GM12878 (cell line): ENCODE data around the gene POU2F1. TPM values are rescaled to one million over a fixed set of nuclear protein-coding genes. Genes with fewer than 3 reads are reported as not detected.

Experiments
- ATAC-seq: fragments of 200-7000 bp; cut with Tn5 transposase; 3 replicates; pipeline ENCODE4 v1.9.1; 2020; ENCODE audit warnings: mild to moderate bottlenecking, moderate library complexity
- BruUV-seq: library from RNA; stranded (reverse); fragments of 400-500 nt; replicated peaks from 2 replicates; lab custom pipeline; 2021; lab: Mats Ljungman, UMichigan
- CTCF ChIA-PET: fragments of 300-600 bp; sonication (Branson Sonifier 250); formaldehyde crosslinking; extraction: SDS; loops from one replicate; lab custom pipeline; 2021; ENCODE audit warnings: inconsistent platforms; lab: Yijun Ruan, JAX
- POLR2A ChIA-PET: fragments of 350-600 bp; formaldehyde crosslinking; extraction: SDS; loops from one replicate; lab custom pipeline; 2021; ENCODE audit warnings: inconsistent platforms; lab: Charles Lee
- RAD21 ChIA-PET: fragments of 300-600 bp; sonication (Branson Sonifier 250); formaldehyde crosslinking; loops from one replicate; lab custom pipeline; 2023; ENCODE audit warnings: antibody characterized with exemption; ENCODE audit not compliant: unreplicated experiment; lab: Charles Lee
- SMC1A ChIA-PET: fragments of 300-600 bp; sonication (Branson Sonifier 250); formaldehyde crosslinking; loops from one replicate; lab custom pipeline; 2023; ENCODE audit not compliant: unreplicated experiment, uncharacterized antibody; lab: Charles Lee
- DNase-seq: peaks from one replicate; pipeline ENCODE4 v3.0.0-alpha.2; 2011; ENCODE audit warnings: low read depth, low spot score
- FAIRE-seq: peaks from 3 replicates; lab custom pipeline; 2011; peaks lifted over from hg19 to GRCh38; lab: Jason Lieb, UNC
- H2AFZ ChIP-seq: 2 replicates; pipeline ENCODE4 v1.6.0; 2011; ENCODE audit warnings: low read depth, low read length, control low read depth; ENCODE audit not compliant: control insufficient read depth
- H3K27ac ChIP-seq: 2 replicates; pipeline ENCODE4 v1.5.1; 2011; ENCODE audit warnings: control low read depth; ENCODE audit not compliant: control insufficient read depth, insufficient read depth
- H3K27me3 ChIP-seq, 2 experiments: replicated peaks in 1 of 2; 2 replicates each; pipeline versions ENCODE4 v1.6.0 to v1.6.1; 2011; ENCODE audit warnings: low read length in 1 of 2; ENCODE audit not compliant: control insufficient read depth in 2 of 2, insufficient read depth in 2 of 2
- H3K36me3 ChIP-seq, 2 experiments: 2 replicates each; pipeline ENCODE4 v1.5.1; 2011; ENCODE audit warnings: low read length in 1 of 2; ENCODE audit not compliant: control insufficient read depth in 2 of 2, insufficient read depth in 2 of 2
- H3K4me1 ChIP-seq: 2 replicates; pipeline ENCODE4 v1.6.1; 2011; ENCODE audit warnings: mild to moderate bottlenecking, low read length, moderate library complexity, mixed read lengths; ENCODE audit not compliant: control insufficient read depth, insufficient read depth
- H3K4me2 ChIP-seq: 2 replicates; pipeline ENCODE4 v1.6.0; 2011; ENCODE audit warnings: control low read depth; ENCODE audit not compliant: control insufficient read depth, insufficient read depth
- H3K4me3 ChIP-seq: fragments of 200-600 bp; sonication (generic); 2 replicates; pipeline ENCODE4 v1.5.1; 2016
- H3K79me2 ChIP-seq: 2 replicates; pipeline ENCODE4 v1.6.0; 2011; ENCODE audit warnings: low read length; ENCODE audit not compliant: control insufficient read depth, insufficient read depth
- H3K9ac ChIP-seq: 2 replicates; pipeline ENCODE4 v1.8.0; 2011; ENCODE audit warnings: low read length, control low read depth, mixed read lengths; ENCODE audit not compliant: control insufficient read depth, insufficient read depth
- H3K9me3 ChIP-seq: replicated peaks from 3 replicates; pipeline ENCODE4 v1.5.1; 2011; ENCODE audit warnings: mild to moderate bottlenecking, low read length; ENCODE audit not compliant: control insufficient read depth, insufficient read depth
- H4K20me1 ChIP-seq: 2 replicates; pipeline ENCODE4 v1.6.0; 2011; ENCODE audit not compliant: control insufficient read depth, insufficient read depth
- HDAC2 ChIP-seq: fragments of 200-600 bp; sonication (generic); IDR thresholded peaks from 2 replicates; pipeline ENCODE4 v1.6.1; 2017
- PKNOX1 ChIP-seq: fragments of 450-650 bp; IDR thresholded peaks from 2 replicates; pipeline ENCODE4 v1.6.1; 2016; ENCODE audit warnings: mild to moderate bottlenecking
- SUPT20H ChIP-seq: IDR thresholded peaks from 2 replicates; pipeline ENCODE4 v1.6.1; 2011; ENCODE audit warnings: low read depth, mild to moderate bottlenecking, low read length, moderate library complexity, borderline replicate concordance; ENCODE audit not compliant: control insufficient read depth
- WGBS: methylation state at CpG from one replicate; pipeline ENCODE4 v1.1.6; 2016; ENCODE audit warnings: low lambda C conversion rate; ENCODE audit not compliant: insufficient replicate concordance, insufficient coverage; ENCODE audit errors: missing lambda C conversion rate; 5-methylcytosine and 5-hydroxymethylcytosine counted together
- in situ Hi-C: fragments of 300-500 bp; cut with MboI; formaldehyde crosslinking; loops from 9 replicates; pipeline ENCODE4 v1.14.3; 2018; ENCODE audit warnings: mixed read lengths
- intact Hi-C: fragments of 100-400 bp; cut with micrococcal nuclease; formaldehyde crosslinking; loops from one replicate; pipeline ENCODE4 v1.14.2; 2022; ENCODE audit not compliant: unreplicated experiment
- polyA plus RNA-seq, 11 experiments: library from polyadenylated mRNA; depleted of rRNA in 4 of 11; unstranded in 6 of 11; stranded (reverse) in 5 of 11; fragments of >200 nt; fragmentation: Nextera tagmentation in 4 of 11; fragmentation: Illumina TruSeq in 1 of 11; extraction: Ambion mirVana in 4 of 11; extraction: Trizol in 1 of 11; gene quantifications; 1 replicate in 1 of 11; 2 replicates in 10 of 11; pipeline versions ENCODE4 v1.2.1 to v1.2.3, GENCODE V29; 2011 to 2016; ENCODE audit warnings: inconsistent platforms in 2 of 11, missing spikeins in 2 of 11, low read depth in 1 of 11
- total RNA-seq, 4 experiments: library from RNA; depleted of rRNA in 3 of 4; stranded (reverse); fragments of >200 nt in 3 of 4; fragmentation: Illumina TruSeq in 1 of 4; extraction: Trizol in 1 of 4; gene quantifications; 2 replicates each; pipeline versions ENCODE4 v1.2.1 to v1.2.3, GENCODE V29; 2013 to 2021

The POU2F1 gene
- total and polyA plus RNA-seq, 10 of the 15 experiments (the other 5 are each of a cell fraction or from before 2014, with no cell fraction given), result 2.5 to 21.7 (median 12.5) TPM

GRCh38 chr1:167442854-167443565 is 222.3 kb downstream of the POU2F1 start:
- DNase-seq (no peak), FAIRE-seq (no peak), ATAC-seq (no peak)
- H3K9me3 ChIP-seq, result no peaks in the 10 kb centered on the region
- H3K4me2 ChIP-seq, result no peak overlapping the region
- no peaks in the 10 kb centered on the region for H3K36me3 ChIP-seq
- 44% methylated on average over 9 of the region's 9 CpGs for WGBS
- no peaks in the 10 kb centered on the region for H4K20me1 ChIP-seq
- H3K4me3 ChIP-seq, result no peak overlapping the region
- H3K9ac ChIP-seq, result no peak overlapping the region
- in situ Hi-C loops (loop anchor here (5.0 to 10.0 kb wide), 3 partner anchors 178 to 528 kb away; no protein-coding TSS in a partner anchor), intact Hi-C loops (loop anchor here (1.0 to 10.0 kb wide), 5 partner anchors 91 to 528 kb away; no protein-coding TSS in a partner anchor)
- no TSS peak for BruUV-seq
- SMC1A ChIA-PET, result interaction anchor here (0.7 to 4.9 kb wide), 11 partner anchors 12 to 379 kb away, joined by 3 to 43 read pairs (median 3); partner anchors contain the start of gene POU2F1
- peaks cover 13% of the 10 kb centered on the region for H3K4me1 ChIP-seq
- POLR2A ChIA-PET, result interaction anchor here (0.6 kb wide), 1 partner anchor 129 kb away, joined by 3 read pairs; no protein-coding TSS in a partner anchor
- H2AFZ ChIP-seq, result no peak overlapping the region
- no peaks in the 10 kb centered on the region for H3K79me2 ChIP-seq
- CTCF ChIA-PET, result interaction anchor here (0.5 to 5.5 kb wide), 18 partner anchors 10 to 382 kb away, joined by 3 to 55 read pairs (median 6); partner anchors contain the start of gene POU2F1
- no peak overlapping the region for H3K27ac ChIP-seq
- RAD21 ChIA-PET, result interaction anchor here (0.6 to 2.9 kb wide), 9 partner anchors 40 to 376 kb away, joined by 3 to 17 read pairs (median 4); partner anchors contain the start of genes CREG1 and POU2F1
- peaks cover 0 to 3% of the 10 kb centered on the region in 2 experiments; a peak in 1 of 4 replicates for H3K27me3 ChIP-seq
- no peak for TF ChIP-seq HDAC2
- TF ChIP-seq SUPT20H, result no peak
- no peak for TF ChIP-seq PKNOX1
